H1 (cell line): ENCODE data around the gene CACNA1G. TPM values are rescaled to one million over a fixed set of nuclear protein-coding genes. Genes with fewer than 3 reads are reported as not detected.

Source experiments
- CTCF ChIA-PET: fragments of 300-600 bp; sonication (Branson Sonifier 250); formaldehyde crosslinking; loops from one replicate; lab custom pipeline; 2021; ENCODE audit not compliant: partially characterized antibody; lab: Charles Lee
- POLR2A ChIA-PET: fragments of 300-600 bp; sonication (Branson Sonifier 250); formaldehyde crosslinking; loops from one replicate; lab custom pipeline; 2021; ENCODE audit warnings: inconsistent platforms; ENCODE audit not compliant: partially characterized antibody; lab: Charles Lee
- DNase-seq, 2 experiments: peaks; one replicate each; pipeline versions ENCODE4 v3.0.0 to v3.0.0-alpha.2; 2010 to 2022; ENCODE audit warnings: low spot score in 2 of 2, low read depth in 1 of 2, mixed read lengths in 1 of 2
- FAIRE-seq: peaks from 2 replicates; lab custom pipeline; 2011; peaks lifted over from hg19 to GRCh38; lab: Jason Lieb, UNC
- H2AFZ ChIP-seq: 2 replicates; pipeline ENCODE4 v1.8.1; 2012; ENCODE audit warnings: low read length, inconsistent platforms
- H2AK5ac ChIP-seq: 2 replicates; pipeline ENCODE4 v1.6.1; 2013; ENCODE audit warnings: low read depth, low read length
- H2BK120ac ChIP-seq: replicated peaks from 2 replicates; pipeline ENCODE3; 2013; ENCODE audit warnings: low read depth, low read length, inconsistent platforms
- H2BK12ac ChIP-seq: 2 replicates; pipeline ENCODE4 v1.6.1; 2013; ENCODE audit warnings: low read depth, low read length
- H2BK15ac ChIP-seq: 2 replicates; pipeline ENCODE4 v1.6.1; 2013; ENCODE audit warnings: low read length
- H2BK20ac ChIP-seq: 2 replicates; pipeline ENCODE4 v1.6.1; 2013; ENCODE audit warnings: low read length
- H2BK5ac ChIP-seq: 2 replicates; pipeline ENCODE4 v1.6.1; 2013; ENCODE audit warnings: low read depth, low read length
- H3K14ac ChIP-seq: 2 replicates; pipeline ENCODE4 v1.6.1; 2013; ENCODE audit warnings: inconsistent platforms; ENCODE audit not compliant: insufficient read length
- H3K18ac ChIP-seq: 2 replicates; pipeline ENCODE4 v1.6.1; 2013; ENCODE audit warnings: low read length; ENCODE audit errors: extremely low read depth
- H3K23ac ChIP-seq: 2 replicates; pipeline ENCODE4 v1.6.1; 2013; ENCODE audit warnings: inconsistent platforms; ENCODE audit not compliant: insufficient read length
- H3K23me2 ChIP-seq: 2 replicates; pipeline ENCODE4 v1.6.1; 2013; ENCODE audit warnings: low read depth, low read length
- H3K27ac ChIP-seq: 2 replicates; pipeline ENCODE4 v1.6.1; 2011; ENCODE audit warnings: low read depth, low read length, inconsistent platforms
- H3K27me3 ChIP-seq, 4 experiments: replicated peaks in 1 of 4; 1 replicate in 1 of 4; 2 replicates in 3 of 4; pipeline versions ENCODE4 v1.6.1 to v1.8.1; 2011 to 2013; ENCODE audit warnings: low read length in 3 of 4, mild to moderate bottlenecking in 3 of 4, inconsistent platforms in 2 of 4, mixed read lengths in 2 of 4, moderate library complexity in 1 of 4; ENCODE audit not compliant: control insufficient read depth in 3 of 4, insufficient read depth in 3 of 4; ENCODE audit errors: extremely low read depth in 1 of 4
- H3K36me3 ChIP-seq, 4 experiments: 2 replicates each; pipeline versions ENCODE4 v1.6.1 to v1.8.1; 2011 to 2013; ENCODE audit warnings: mild to moderate bottlenecking in 4 of 4, low read length in 3 of 4, moderate library complexity in 2 of 4, control low read depth in 1 of 4, inconsistent platforms in 1 of 4; ENCODE audit not compliant: insufficient read depth in 4 of 4, control insufficient read depth in 2 of 4
- H3K4ac ChIP-seq: replicated peaks from 2 replicates; pipeline ENCODE3; 2013; ENCODE audit warnings: low read length, low read depth, mixed read lengths, inconsistent platforms; ENCODE audit not compliant: insufficient read length
- H3K4me1 ChIP-seq, 4 experiments: replicated peaks in 1 of 4; 1 replicate in 1 of 4; 2 replicates in 3 of 4; pipeline versions ENCODE4 v1.6.1 to v1.8.1; 2011 to 2013; ENCODE audit warnings: low read length in 3 of 4, inconsistent platforms in 2 of 4, mixed read lengths in 1 of 4; ENCODE audit not compliant: insufficient read depth in 4 of 4, control insufficient read depth in 3 of 4
- H3K4me2 ChIP-seq, 2 experiments: 2 replicates each; pipeline versions ENCODE4 v1.6.1 to v1.8.1; 2011 to 2013; ENCODE audit warnings: low read depth in 2 of 2, low read length in 2 of 2, control low read depth in 1 of 2, inconsistent platforms in 1 of 2, mild to moderate bottlenecking in 1 of 2; ENCODE audit not compliant: insufficient read depth in 1 of 2
- H3K4me3 ChIP-seq, 4 experiments: fragments of 200-600, 300-600 bp in 1 of 4; sonication (generic), shearing (Covaris generic), sonication (Bioruptor Twin) in 1 of 4; 2 replicates each; pipeline versions ENCODE4 v1.5.1 to v1.8.1; 2011 to 2016; ENCODE audit warnings: low read length in 4 of 4, low read depth in 3 of 4, control low read depth in 2 of 4, inconsistent platforms in 2 of 4, mild to moderate bottlenecking in 2 of 4, mixed read lengths in 1 of 4, moderate library complexity in 1 of 4; ENCODE audit not compliant: insufficient read depth in 2 of 4; ENCODE audit errors: extremely low read depth in 1 of 4
- H3K56ac ChIP-seq: replicated peaks from 2 replicates; pipeline ENCODE3; 2013; ENCODE audit warnings: low read depth, mild to moderate bottlenecking, mixed read lengths, low read length, inconsistent platforms; ENCODE audit not compliant: insufficient read length
- H3K79me1 ChIP-seq: 2 replicates; pipeline ENCODE4 v1.6.1; 2013; ENCODE audit warnings: low read depth, low read length, control low read depth
- H3K79me2 ChIP-seq, 2 experiments: 2 replicates each; pipeline versions ENCODE4 v1.6.1 to v1.8.1; 2012 to 2013; ENCODE audit warnings: low read length in 2 of 2, mild to moderate bottlenecking in 2 of 2, inconsistent platforms in 1 of 2; ENCODE audit not compliant: insufficient read depth in 2 of 2, control insufficient read depth in 1 of 2
- H3K9ac ChIP-seq, 4 experiments: replicated peaks in 1 of 4; 1 replicate in 1 of 4; 2 replicates in 3 of 4; pipeline versions ENCODE4 v1.6.1 to v1.8.1; 2011 to 2013; ENCODE audit warnings: low read depth in 3 of 4, low read length in 3 of 4, control low read depth in 2 of 4, mild to moderate bottlenecking in 2 of 4, moderate library complexity in 2 of 4, inconsistent platforms in 1 of 4; ENCODE audit errors: extremely low read depth in 1 of 4
- H3K9me3 ChIP-seq, 2 experiments: 2 replicates each; pipeline versions ENCODE4 v1.6.1 to v1.8.1; 2012 to 2013; ENCODE audit warnings: mild to moderate bottlenecking in 2 of 2, moderate library complexity in 2 of 2, control low read depth in 1 of 2, inconsistent platforms in 1 of 2, low read depth in 1 of 2, low read length in 1 of 2, mixed read lengths in 1 of 2; ENCODE audit not compliant: insufficient read depth in 2 of 2
- H4K20me1 ChIP-seq, 2 experiments: replicated peaks in 1 of 2; 2 replicates each; pipeline versions ENCODE3 to v1.8.1; 2011 to 2013; ENCODE audit warnings: inconsistent platforms in 2 of 2, low read length in 2 of 2, mild to moderate bottlenecking in 1 of 2; ENCODE audit not compliant: insufficient read depth in 2 of 2, control insufficient read depth in 1 of 2
- H4K5ac ChIP-seq: 2 replicates; pipeline ENCODE4 v1.6.1; 2013; ENCODE audit warnings: low read length, low read depth, mixed read lengths, inconsistent platforms; ENCODE audit not compliant: insufficient read length
- H4K8ac ChIP-seq: 2 replicates; pipeline ENCODE4 v1.8.0; 2013; ENCODE audit warnings: mild to moderate bottlenecking, moderate library complexity, low read length, inconsistent platforms; ENCODE audit not compliant: insufficient read depth; ENCODE audit errors: extremely low read depth
- H4K91ac ChIP-seq: replicated peaks from 2 replicates; pipeline ENCODE3; 2013; ENCODE audit warnings: low read length, mixed read lengths, inconsistent platforms; ENCODE audit not compliant: insufficient read length
- ASH2L ChIP-seq: fragments of 200-600, 300-600 bp; sonication (generic); IDR thresholded peaks from one replicate; pipeline ENCODE4 v1.7.1; 2017; ENCODE audit warnings: low read length
- KDM5A ChIP-seq: fragments of 200-600 bp; IDR thresholded peaks from 2 replicates; pipeline ENCODE4 v1.7.1; 2012; ENCODE audit warnings: mild to moderate bottlenecking, low read length, inconsistent platforms, mixed read lengths
- NRF1 ChIP-seq: IDR thresholded peaks from 2 replicates; pipeline ENCODE4 v1.6.1; 2011; ENCODE audit warnings: mild to moderate bottlenecking, low read depth, low read length, improper control_type of control experiment
- WGBS, 2 experiments: shearing (Covaris generic) in 1 of 2; methylation state at CpG; one replicate each; pipeline versions ENCODE4 v1.1.6 to v1.1.7; 2013 to 2015; ENCODE audit warnings: low lambda C conversion rate in 2 of 2, mixed read lengths in 2 of 2, inconsistent platforms in 1 of 2, low coverage in 1 of 2, missing lambda C conversion rate in 1 of 2; ENCODE audit not compliant: insufficient replicate concordance in 2 of 2, insufficient coverage in 1 of 2, insufficient read length in 1 of 2; ENCODE audit errors: extremely low coverage in 1 of 2, missing lambda C conversion rate in 1 of 2; 5-methylcytosine and 5-hydroxymethylcytosine counted together
- polyA plus RNA-seq, 7 experiments: library from polyadenylated mRNA; depleted of rRNA in 3 of 7; stranded (reverse) in 5 of 7; unstranded in 2 of 7; fragments of >200 nt in 5 of 7; fragments of 200-250 nt in 2 of 7; gene quantifications; 1 replicate in 5 of 7; 2 replicates in 1 of 7; 4 replicates in 1 of 7; pipeline versions ENCODE4 v1.2.1 to v1.2.3, GENCODE V29; 2011 to 2013; ENCODE audit warnings: missing spikeins in 2 of 7, mixed read lengths in 2 of 7
- total RNA-seq: library from RNA; stranded (reverse); fragmentation: NEBNext Ultra II Directional; extraction: Animal tissue kit (Norgen Biotek cat#: 25700); gene quantifications from 2 replicates; pipeline ENCODE4 v1.2.1, GENCODE V29; 2021
- TF ChIP-seq, protein P1 (sequence below): IDR thresholded peaks from 2 replicates; pipeline ENCODE4 v1.6.1; 2011; ENCODE audit warnings: low read depth, mild to moderate bottlenecking, low read length; ENCODE audit not compliant: insufficient read depth

CACNA1G gene
- total and polyA plus RNA-seq, 2 of the 8 experiments (the other 6 are each of a cell fraction or from before 2014, with no cell fraction given) = 2.9 to 4.9 TPM

DNA sequence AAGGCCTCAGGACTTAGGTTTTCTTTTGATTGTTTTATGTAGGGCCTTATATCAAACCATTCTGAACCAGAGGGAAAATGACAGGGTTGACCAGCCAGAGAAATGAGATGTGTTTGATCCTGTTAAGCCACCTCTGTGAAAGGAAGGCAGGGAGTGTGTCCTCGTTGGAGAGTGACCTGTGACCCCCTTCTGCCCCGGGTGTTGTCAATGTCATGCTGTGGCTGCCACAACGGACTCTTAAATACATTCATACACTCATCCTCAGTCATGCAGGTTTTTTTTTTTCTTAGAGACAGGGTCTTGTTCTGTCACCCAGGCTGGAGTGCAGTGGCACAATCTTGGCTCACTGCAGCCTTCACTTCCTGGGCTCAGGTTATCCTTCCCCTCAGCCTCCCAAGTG lies 46.1 kb upstream of the CACNA1G start:
- Histone ChIP-seq H4K20me1 (peaks cover 1 to 3% of the 10 kb centered on the region in 2 experiments), H4K5ac (no peak overlapping the region), H2BK120ac (no peak overlapping the region), H3K4me1 (peaks cover 0 to 2% (median 0%) of the 10 kb centered on the region in 4 experiments; a peak in 2 of 7 replicates), H2BK5ac (no peak overlapping the region), H3K23me2 (no peaks in the 10 kb centered on the region), H3K36me3 (no peaks in the 10 kb centered on the region), H4K8ac (no peak overlapping the region), H2BK15ac (no peak overlapping the region), H3K79me2 (no peaks in the 10 kb centered on the region), H4K91ac (no peak overlapping the region), H3K79me1 (no peaks in the 10 kb centered on the region), H2AK5ac (no peak overlapping the region), H2BK12ac (peak overlapping the region; percentile 60; the same call in 1 of the 2 replicates), H3K27me3 (no peaks in the 10 kb centered on the region; a peak in 1 of 7 replicates), H2BK20ac (no peak overlapping the region), H2AFZ (no peak overlapping the region), H3K4ac (no peak overlapping the region), H3K4me3 (no peak overlapping the region), H3K9ac (no peak overlapping the region), H3K27ac (no peak overlapping the region), H3K9me3 (no peaks in the 10 kb centered on the region), H3K14ac (no peak overlapping the region), H3K23ac (no peak overlapping the region), H3K4me2 (no peak overlapping the region), H3K56ac (no peak overlapping the region), H3K18ac (no peak overlapping the region; the same call in 1 of the 2 replicates)
- no peak for DNase-seq
- no peak for FAIRE-seq
- ChIA-PET CTCF (interaction anchor here (0.8 to 1.4 kb wide), 4 partner anchors 13 to 31 kb away, joined by 3 to 8 read pairs (median 5); no protein-coding TSS in a partner anchor), POLR2A (interaction anchor here (1.2 to 1.8 kb wide), 2 partner anchors 9 to 26 kb away, joined by 4 to 5 read pairs; no protein-coding TSS in a partner anchor)
- 77% methylated on average over 3 of the region's 3 CpGs; no CpG with 5 or more reads in 1 of the 2 experiments for WGBS, 2 experiments
- TF ChIP-seq, protein P1, sequence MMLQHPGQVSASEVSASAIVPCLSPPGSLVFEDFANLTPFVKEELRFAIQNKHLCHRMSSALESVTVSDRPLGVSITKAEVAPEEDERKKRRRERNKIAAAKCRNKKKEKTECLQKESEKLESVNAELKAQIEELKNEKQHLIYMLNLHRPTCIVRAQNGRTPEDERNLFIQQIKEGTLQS = no peak
- TF ChIP-seq ASH2L = no peak
- TF ChIP-seq KDM5A = no peak
- TF ChIP-seq NRF1 = no peak
